ENCODE data around the gene RHOB.

The RHOB gene

GRCh38 chr2:20446917-20447436 is at the start of gene RHOB:
Gene RHOB, plus strand, starts transcription at chr2:20447074. Its CDS starts 392 bp downstream, at chr2:20447466.
- DNase-seq (ENCODE audit: low read depth) = peak; percentile 98
- peak within 1 kb of the TSS; percentile 77 for H3K4me3 ChIP-seq (ENCODE audit: low read depth, low read length)
- TF ChIP-seq, protein P1, sequence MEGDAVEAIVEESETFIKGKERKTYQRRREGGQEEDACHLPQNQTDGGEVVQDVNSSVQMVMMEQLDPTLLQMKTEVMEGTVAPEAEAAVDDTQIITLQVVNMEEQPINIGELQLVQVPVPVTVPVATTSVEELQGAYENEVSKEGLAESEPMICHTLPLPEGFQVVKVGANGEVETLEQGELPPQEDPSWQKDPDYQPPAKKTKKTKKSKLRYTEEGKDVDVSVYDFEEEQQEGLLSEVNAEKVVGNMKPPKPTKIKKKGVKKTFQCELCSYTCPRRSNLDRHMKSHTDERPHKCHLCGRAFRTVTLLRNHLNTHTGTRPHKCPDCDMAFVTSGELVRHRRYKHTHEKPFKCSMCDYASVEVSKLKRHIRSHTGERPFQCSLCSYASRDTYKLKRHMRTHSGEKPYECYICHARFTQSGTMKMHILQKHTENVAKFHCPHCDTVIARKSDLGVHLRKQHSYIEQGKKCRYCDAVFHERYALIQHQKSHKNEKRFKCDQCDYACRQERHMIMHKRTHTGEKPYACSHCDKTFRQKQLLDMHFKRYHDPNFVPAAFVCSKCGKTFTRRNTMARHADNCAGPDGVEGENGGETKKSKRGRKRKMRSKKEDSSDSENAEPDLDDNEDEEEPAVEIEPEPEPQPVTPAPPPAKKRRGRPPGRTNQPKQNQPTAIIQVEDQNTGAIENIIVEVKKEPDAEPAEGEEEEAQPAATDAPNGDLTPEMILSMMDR (IDR thresholded peaks at IDR 0.05; ENCODE audit: insufficient read depth, low read depth, low read length, missing control alignments) = no peak

DNA sequence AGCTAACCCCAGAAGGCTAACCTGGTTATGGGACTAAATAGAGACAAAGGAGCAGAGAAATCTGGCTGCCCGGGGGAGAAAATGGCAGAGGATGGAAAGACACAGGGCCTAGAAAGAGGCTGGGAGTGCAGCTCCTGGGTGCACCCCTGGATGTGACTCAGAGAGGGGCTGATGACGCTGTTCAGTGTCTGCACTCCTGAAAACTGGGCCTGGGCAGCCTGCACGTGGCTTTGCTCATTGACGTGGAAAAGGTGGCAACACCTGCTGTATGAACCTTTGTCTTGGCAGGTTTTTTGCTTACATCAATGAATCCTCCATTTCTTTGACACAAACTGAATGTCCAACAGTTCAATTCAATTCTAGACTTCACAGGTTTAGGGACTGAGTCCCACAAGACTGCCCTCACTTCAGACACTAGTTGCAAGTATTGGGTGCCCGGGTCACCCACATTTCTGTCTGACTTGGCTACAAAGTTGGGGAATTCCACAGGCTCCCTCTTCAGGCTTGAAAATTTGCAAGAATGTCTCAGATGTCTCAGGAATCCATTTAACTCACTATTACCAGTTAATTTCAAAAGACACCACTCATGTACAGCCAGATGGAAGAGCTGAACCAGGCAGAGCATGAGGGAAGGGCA is 48.9 kb upstream of the RHOB start:
- H3K4me3 ChIP-seq (ENCODE audit: low read depth, low read length) = no peak overlapping the region
- DNase-seq (ENCODE audit: low read depth) = no peak
- TF ChIP-seq, protein P1 (IDR thresholded peaks at IDR 0.05; ENCODE audit: insufficient read depth, low read depth, low read length, missing control alignments) = no peak

- no peak overlapping the region for H3K4me3 ChIP-seq (ENCODE audit: low read depth, low read length)
- TF ChIP-seq, protein P1 (IDR thresholded peaks at IDR 0.05; ENCODE audit: insufficient read depth, low read depth, low read length, missing control alignments) = no peak
- DNase-seq (ENCODE audit: low read depth) = no peak
Observed at GRCh38 chr2:20398956-20399567, 47.8 kb upstream of the RHOB start.

DNA sequence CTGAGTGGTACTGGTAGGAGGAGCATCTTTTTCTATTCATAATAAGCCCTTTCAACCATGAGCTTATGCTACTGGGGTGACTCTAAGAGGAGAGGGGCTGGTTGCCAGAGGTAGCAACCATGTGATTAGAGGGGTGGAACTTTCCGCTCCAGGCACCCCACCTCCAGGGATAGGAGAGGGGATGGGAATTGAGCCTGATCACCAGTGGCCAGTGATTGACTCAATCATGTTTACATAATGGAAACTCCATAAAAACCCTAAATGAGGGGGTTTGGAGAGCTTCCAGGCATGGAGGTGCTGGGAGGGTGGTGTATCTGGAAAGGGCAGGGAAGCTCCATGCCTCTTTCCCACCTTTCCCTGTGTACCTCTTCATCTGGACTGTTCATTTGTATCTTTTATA is 46.6 kb upstream of the RHOB start:
- TF ChIP-seq, protein P1 (IDR thresholded peaks at IDR 0.05; ENCODE audit: insufficient read depth, low read depth, low read length, missing control alignments) = no peak
- H3K4me3 ChIP-seq (ENCODE audit: low read depth, low read length) = no peak overlapping the region
- no peak for DNase-seq (ENCODE audit: low read depth)

GRCh38 chr2:20400787-20401488 is 45.9 kb upstream of the RHOB start:
- DNase-seq (ENCODE audit: low read depth) = no peak
- H3K4me3 ChIP-seq (ENCODE audit: low read depth, low read length) = no peak overlapping the region
- TF ChIP-seq, protein P1 (IDR thresholded peaks at IDR 0.05; ENCODE audit: insufficient read depth, low read depth, low read length, missing control alignments) = no peak

- no peak overlapping the region for H3K4me3 ChIP-seq (ENCODE audit: low read depth, low read length)
- no peak for DNase-seq (ENCODE audit: low read depth)
- TF ChIP-seq, protein P1 (IDR thresholded peaks at IDR 0.05; ENCODE audit: insufficient read depth, low read depth, low read length, missing control alignments) = no peak
Observed at GRCh38 chr2:20401489-20401835, 45.4 kb upstream of the RHOB start.

Data from GM12865 (cell line).